ENCODE data around the gene MBOAT2. TPM values are rescaled to one million over a fixed set of nuclear protein-coding genes. Genes with fewer than 3 reads are reported as not detected.

The MBOAT2 gene
- total and polyA plus RNA-seq, 4 donors = 9.0 to 72.9 (median 16.8) TPM

DNA sequence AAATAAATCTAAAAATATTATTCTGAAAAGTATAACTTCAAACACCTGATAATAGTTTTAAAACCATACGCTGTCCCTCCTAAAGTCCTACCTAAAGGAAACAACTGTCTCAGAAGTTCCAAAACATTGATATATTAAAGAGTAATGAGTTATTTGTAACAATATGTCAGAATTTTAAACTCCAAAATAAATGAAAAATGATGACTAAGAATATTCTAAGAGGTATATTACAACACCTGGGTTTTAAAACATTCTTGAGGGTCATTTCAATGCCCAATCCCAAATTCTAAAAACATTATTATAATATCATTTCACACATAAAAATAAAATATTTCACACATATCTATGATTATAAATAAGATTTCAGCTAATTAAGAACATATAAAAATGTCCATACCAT is 186.3 kb downstream of the MBOAT2 start:
- H3K9ac ChIP-seq (ENCODE audit: insufficient read depth in 1 of 2, low read length in 2 of 2) = no peak overlapping the region
- H3K4me1 ChIP-seq (ENCODE audit: control insufficient read depth in 5 of 5, insufficient read depth in 5 of 5, low read length in 5 of 5) = no peaks in the 10 kb centered on the region
- H3K27me3 ChIP-seq (ENCODE audit: control insufficient read depth in 3 of 3, insufficient read depth in 3 of 3, low read length in 2 of 3) = no peaks in the 10 kb centered on the region
- WGBS, 2 donors = 95 to 99% methylated on average over 1 of the region's 1 CpG
- no peak overlapping the region for H3K4me3 ChIP-seq
- TF ChIP-seq, protein P1, sequence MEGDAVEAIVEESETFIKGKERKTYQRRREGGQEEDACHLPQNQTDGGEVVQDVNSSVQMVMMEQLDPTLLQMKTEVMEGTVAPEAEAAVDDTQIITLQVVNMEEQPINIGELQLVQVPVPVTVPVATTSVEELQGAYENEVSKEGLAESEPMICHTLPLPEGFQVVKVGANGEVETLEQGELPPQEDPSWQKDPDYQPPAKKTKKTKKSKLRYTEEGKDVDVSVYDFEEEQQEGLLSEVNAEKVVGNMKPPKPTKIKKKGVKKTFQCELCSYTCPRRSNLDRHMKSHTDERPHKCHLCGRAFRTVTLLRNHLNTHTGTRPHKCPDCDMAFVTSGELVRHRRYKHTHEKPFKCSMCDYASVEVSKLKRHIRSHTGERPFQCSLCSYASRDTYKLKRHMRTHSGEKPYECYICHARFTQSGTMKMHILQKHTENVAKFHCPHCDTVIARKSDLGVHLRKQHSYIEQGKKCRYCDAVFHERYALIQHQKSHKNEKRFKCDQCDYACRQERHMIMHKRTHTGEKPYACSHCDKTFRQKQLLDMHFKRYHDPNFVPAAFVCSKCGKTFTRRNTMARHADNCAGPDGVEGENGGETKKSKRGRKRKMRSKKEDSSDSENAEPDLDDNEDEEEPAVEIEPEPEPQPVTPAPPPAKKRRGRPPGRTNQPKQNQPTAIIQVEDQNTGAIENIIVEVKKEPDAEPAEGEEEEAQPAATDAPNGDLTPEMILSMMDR (IDR thresholded peaks at IDR 0.05; ENCODE audit: control extremely low read depth, extremely low read depth) = no peak
- DNase-seq (no peak), ATAC-seq (ENCODE audit: insufficient read depth, low FRiP score) (no peak)
- H3K36me3 ChIP-seq (ENCODE audit: control insufficient read depth in 4 of 4, insufficient read depth in 4 of 4, low read length in 4 of 4) = peaks cover 7 to 35% (median 8%) of the 10 kb centered on the region in 4 donors
- no peak overlapping the region for H3K27ac ChIP-seq (ENCODE audit: low read depth in 1 of 2, low read length in 1 of 2)
- H3K9me3 ChIP-seq (ENCODE audit: control insufficient read depth in 4 of 4, insufficient read depth in 3 of 4, low read length in 3 of 4) = no peaks in the 10 kb centered on the region

DNA sequence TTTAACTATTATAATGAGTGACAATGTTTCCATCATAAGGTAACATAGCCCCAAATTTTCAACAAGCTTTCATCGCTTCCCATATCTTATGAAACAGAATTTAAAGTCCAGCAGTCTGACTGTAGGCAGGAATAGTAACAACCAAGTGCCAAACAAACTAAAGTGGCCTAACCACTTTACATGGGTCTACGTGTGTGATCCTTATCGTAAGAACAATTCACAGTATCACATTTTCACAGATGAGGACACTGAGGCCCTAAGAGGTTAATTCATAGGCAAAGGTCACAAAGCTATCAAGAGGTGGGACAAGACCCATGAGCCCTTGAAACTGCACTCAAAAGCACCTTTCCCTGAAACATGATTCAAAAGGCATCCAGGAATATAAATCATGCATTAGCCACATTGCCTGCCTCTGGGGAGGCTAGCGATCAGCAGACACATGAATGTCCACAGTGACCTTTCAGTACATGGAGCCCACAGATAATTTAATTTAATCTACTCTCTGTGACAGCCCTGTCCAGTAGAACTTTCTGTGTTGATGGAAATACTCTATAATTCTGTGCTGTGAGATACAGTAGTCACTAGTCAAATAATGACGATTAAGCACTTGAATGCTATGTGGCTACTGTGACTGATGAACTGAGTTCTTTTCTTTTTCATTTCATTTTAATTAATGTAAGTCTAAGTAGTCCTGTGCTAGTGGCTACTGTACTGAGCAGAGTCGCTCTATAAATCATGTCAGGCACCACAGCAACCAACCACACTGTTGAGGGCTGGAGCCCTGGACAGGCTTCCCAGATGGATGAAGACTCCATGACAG is 196.4 kb downstream of the MBOAT2 start:
- Histone ChIP-seq H3K4me1 (ENCODE audit: control insufficient read depth in 5 of 5, insufficient read depth in 5 of 5, low read length in 5 of 5) (peaks cover 0 to 14% (median 9%) of the 10 kb centered on the region in 5 donors), H3K27me3 (ENCODE audit: control insufficient read depth in 3 of 3, insufficient read depth in 3 of 3, low read length in 2 of 3) (no peaks in the 10 kb centered on the region), H3K9me3 (ENCODE audit: control insufficient read depth in 4 of 4, insufficient read depth in 3 of 4, low read length in 3 of 4) (peaks cover 0 to 1% (median 0%) of the 10 kb centered on the region in 4 donors), H3K36me3 (ENCODE audit: control insufficient read depth in 4 of 4, insufficient read depth in 4 of 4, low read length in 4 of 4) (peaks cover 21 to 45% (median 34%) of the 10 kb centered on the region in 4 donors), H3K27ac (ENCODE audit: low read depth in 1 of 2, low read length in 1 of 2) (peak overlapping the region; percentile 63 to 66), H3K4me3 (no peak overlapping the region), H3K9ac (ENCODE audit: insufficient read depth in 1 of 2, low read length in 2 of 2) (no peak overlapping the region)
- ATAC-seq (ENCODE audit: insufficient read depth, low FRiP score) (peak; percentile 53), DNase-seq (peak in 1 of 3 donors; percentile 27)
- WGBS, 2 donors = 77 to 92% methylated on average over 6 of the region's 6 CpGs
- TF ChIP-seq, protein P1 (IDR thresholded peaks at IDR 0.05; ENCODE audit: control extremely low read depth, extremely low read depth) = no peak

DNA sequence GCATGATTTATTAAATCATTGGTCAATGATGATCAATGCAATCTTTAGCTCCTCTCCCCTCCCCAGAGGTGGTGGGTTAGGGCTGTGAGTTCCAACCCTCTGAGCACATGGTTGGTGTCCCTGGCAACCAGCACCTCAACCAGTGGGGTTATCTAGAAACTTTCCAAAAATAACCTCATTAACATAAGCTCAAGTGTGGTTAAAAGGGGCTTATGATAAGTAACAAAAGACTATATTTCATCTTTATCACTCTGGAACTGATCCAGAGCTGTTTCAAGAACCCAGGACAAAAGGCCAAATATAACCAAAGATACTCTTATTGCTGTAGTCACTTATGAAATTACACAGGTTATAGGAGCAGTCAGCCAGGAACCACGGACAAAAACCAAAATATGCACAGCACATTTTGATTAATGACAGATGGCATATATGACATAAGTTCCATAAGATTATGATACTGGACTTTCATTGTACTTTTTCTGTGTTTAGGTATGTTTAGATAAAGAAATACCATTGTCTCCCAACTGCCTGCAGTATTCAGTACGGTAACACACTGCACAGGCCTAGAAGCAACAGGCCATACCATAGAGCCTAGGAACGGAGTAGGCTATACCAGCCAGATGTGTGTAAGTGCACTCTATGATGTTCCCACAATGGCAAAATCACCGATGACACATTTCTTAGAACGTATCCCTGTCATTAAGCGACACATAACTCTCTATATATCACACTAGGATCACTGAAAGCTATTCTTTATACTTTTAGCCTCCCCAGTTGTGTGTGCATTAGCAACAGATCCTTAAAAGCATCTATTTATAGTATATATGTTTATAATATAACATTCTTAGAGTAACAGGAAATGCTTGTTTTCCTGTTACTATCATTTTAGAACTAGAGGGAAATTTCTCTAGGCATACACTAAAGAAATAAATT is 197.9 kb downstream of the MBOAT2 start:
- H3K27me3 ChIP-seq (ENCODE audit: control insufficient read depth in 3 of 3, insufficient read depth in 3 of 3, low read length in 2 of 3) = no peaks in the 10 kb centered on the region
- peak in 2 of 3 donors; percentile 42 to 57 for DNase-seq
- H3K4me1 ChIP-seq (ENCODE audit: control insufficient read depth in 5 of 5, insufficient read depth in 5 of 5, low read length in 5 of 5) = peaks cover 0 to 14% (median 7%) of the 10 kb centered on the region in 5 donors
- TF ChIP-seq, protein P1 (IDR thresholded peaks at IDR 0.05; ENCODE audit: control extremely low read depth, extremely low read depth) = no peak
- 59 to 68% methylated on average over 6 of the region's 6 CpGs for WGBS, 2 donors
- no peak overlapping the region for H3K4me3 ChIP-seq
- peak overlapping the region in 1 of 2 donors; percentile 82 for H3K27ac ChIP-seq (ENCODE audit: low read depth in 1 of 2, low read length in 1 of 2)
- H3K9ac ChIP-seq (ENCODE audit: insufficient read depth in 1 of 2, low read length in 2 of 2) = no peak overlapping the region
- peaks cover 0 to 1% (median under 1%) of the 10 kb centered on the region in 4 donors for H3K9me3 ChIP-seq (ENCODE audit: control insufficient read depth in 4 of 4, insufficient read depth in 3 of 4, low read length in 3 of 4)
- ATAC-seq (ENCODE audit: insufficient read depth, low FRiP score) = no peak
- peaks cover 13 to 49% (median 35%) of the 10 kb centered on the region in 4 donors for H3K36me3 ChIP-seq (ENCODE audit: control insufficient read depth in 4 of 4, insufficient read depth in 4 of 4, low read length in 4 of 4)

Measured in lung (tissue), 12 donors.